ENCODE data around the gene VIL1.
A peak's percentile ranks its signal among the peaks of the same experiment; 100 is the strongest.

VIL1 gene

GRCh38 chr2:218418717-218419458, at the start of gene VIL1:
VIL1 (plus strand) TSS chr2:218419123; CDS start chr2:218423779, 4,656 bp downstream.
- peak; percentile 59 for DNase-seq (ENCODE audit: low spot score)

- DNase-seq (ENCODE audit: low spot score), result no peak
Measured at GRCh38 chr2:218369330-218369729, 49.6 kb upstream of the VIL1 start.

GRCh38 chr2:218370410-218371063, 48.4 kb upstream of the VIL1 start:
- DNase-seq (ENCODE audit: low spot score), result no peak

- DNase-seq (ENCODE audit: low spot score), result no peak
Measured at GRCh38 chr2:218371983-218372350, 47.0 kb upstream of the VIL1 start.

- no peak for DNase-seq (ENCODE audit: low spot score)
Measured at GRCh38 chr2:218374795-218375194, 44.1 kb upstream of the VIL1 start.

GRCh38 chr2:218375212-218375611, 43.7 kb upstream of the VIL1 start:
- DNase-seq (ENCODE audit: low spot score), result no peak

GRCh38 chr2:218378053-218378452, 40.9 kb upstream of the VIL1 start:
- DNase-seq (ENCODE audit: low spot score), result no peak

- DNase-seq (ENCODE audit: low spot score), result no peak
Measured at GRCh38 chr2:218381916-218382366, 37.0 kb upstream of the VIL1 start, which contains the start of gene SLC11A1. SLC11A1 (plus strand) TSS chr2:218382273; CDS start chr2:218382369, 96 bp downstream.

GRCh38 chr2:218382785-218383184, 36.1 kb upstream of the VIL1 start:
- DNase-seq (ENCODE audit: low spot score), result no peak

GRCh38 chr2:218383892-218384519, 34.9 kb upstream of the VIL1 start:
- DNase-seq (ENCODE audit: low spot score), result no peak

GRCh38 chr2:218384975-218385374, 33.9 kb upstream of the VIL1 start:
- DNase-seq (ENCODE audit: low spot score), result no peak

GRCh38 chr2:218386505-218387368, 32.2 kb upstream of the VIL1 start:
- DNase-seq (ENCODE audit: low spot score), result no peak

GRCh38 chr2:218387369-218388194, 31.3 kb upstream of the VIL1 start:
- peak; percentile 47 for DNase-seq (ENCODE audit: low spot score)

GRCh38 chr2:218389333-218390150, 29.4 kb upstream of the VIL1 start:
- no peak for DNase-seq (ENCODE audit: low spot score)

GRCh38 chr2:218391202-218391601, 27.7 kb upstream of the VIL1 start:
- DNase-seq (ENCODE audit: low spot score), result no peak

- no peak for DNase-seq (ENCODE audit: low spot score)
Measured at GRCh38 chr2:218392459-218392858, 26.5 kb upstream of the VIL1 start.

GRCh38 chr2:218392891-218393462, 25.9 kb upstream of the VIL1 start:
- DNase-seq (ENCODE audit: low spot score), result no peak

GRCh38 chr2:218393750-218394290, 25.1 kb upstream of the VIL1 start:
- no peak for DNase-seq (ENCODE audit: low spot score)

GRCh38 chr2:218394298-218395089, 24.4 kb upstream of the VIL1 start:
- DNase-seq (ENCODE audit: low spot score), result no peak
